Trophoblast cell (in vitro differentiated cells and primary cell): ENCODE measurements around the gene LRRC2. TPM values are rescaled to one million over a fixed set of nuclear protein-coding genes. Genes with fewer than 3 reads are reported as not detected.
A peak's percentile ranks its signal among the peaks of the same experiment; 100 is the strongest.

ENCODE experiments used
- DNase-seq, 2 donors: peaks; one replicate each; pipeline ENCODE4 v3.0.0-alpha.2; 2016
- H2AFZ ChIP-seq: 2 replicates; pipeline ENCODE4 v1.6.1; 2013; ENCODE audit warnings: low read length, moderate library complexity, mild to moderate bottlenecking; ENCODE audit not compliant: insufficient read depth, poor library complexity
- H2AK5ac ChIP-seq: 2 replicates; pipeline ENCODE4 v1.6.1; 2013; ENCODE audit warnings: mild to moderate bottlenecking, low read length
- H2BK120ac ChIP-seq: 2 replicates; pipeline ENCODE4 v1.6.1; 2013; ENCODE audit warnings: low read length, mild to moderate bottlenecking, moderate library complexity; ENCODE audit not compliant: insufficient read depth, poor library complexity
- H2BK12ac ChIP-seq: 2 replicates; pipeline ENCODE4 v1.6.1; 2013; ENCODE audit warnings: mild to moderate bottlenecking, low read length, moderate library complexity
- H2BK5ac ChIP-seq: 2 replicates; pipeline ENCODE4 v1.6.1; 2013; ENCODE audit warnings: low read length, low read depth, moderate library complexity, mild to moderate bottlenecking; ENCODE audit not compliant: poor library complexity
- H3K14ac ChIP-seq: 2 replicates; pipeline ENCODE4 v1.6.1; 2013; ENCODE audit warnings: mild to moderate bottlenecking, low read length
- H3K18ac ChIP-seq: 2 replicates; pipeline ENCODE4 v1.6.1; 2013; ENCODE audit warnings: mild to moderate bottlenecking, low read length
- H3K23ac ChIP-seq: 2 replicates; pipeline ENCODE4 v1.6.1; 2013; ENCODE audit warnings: low read length
- H3K27ac ChIP-seq: 2 replicates; pipeline ENCODE4 v1.5.1; 2013; ENCODE audit warnings: low read depth, mild to moderate bottlenecking, inconsistent platforms, low read length, moderate library complexity
- H3K27me3 ChIP-seq: 2 replicates; pipeline ENCODE4 v1.6.1; 2013; ENCODE audit warnings: inconsistent platforms, mild to moderate bottlenecking, low read length, moderate library complexity; ENCODE audit not compliant: insufficient read depth
- H3K36me3 ChIP-seq, 2 experiments: 1 replicate in 1 of 2; 2 replicates in 1 of 2; pipeline ENCODE4 v1.6.1; 2013; ENCODE audit warnings: low read length in 2 of 2, mild to moderate bottlenecking in 2 of 2, moderate library complexity in 1 of 2; ENCODE audit not compliant: insufficient read depth in 2 of 2, control insufficient read depth in 1 of 2
- H3K4ac ChIP-seq: 2 replicates; pipeline ENCODE4 v1.6.1; 2013; ENCODE audit warnings: low read depth, mild to moderate bottlenecking, low read length, moderate library complexity
- H3K4me1 ChIP-seq, 2 experiments: 1 replicate in 1 of 2; 2 replicates in 1 of 2; pipeline ENCODE4 v1.6.1; 2013; ENCODE audit warnings: low read length in 2 of 2, mild to moderate bottlenecking in 2 of 2, moderate library complexity in 1 of 2; ENCODE audit not compliant: insufficient read depth in 2 of 2, control insufficient read depth in 1 of 2
- H3K4me2 ChIP-seq: 2 replicates; pipeline ENCODE4 v1.6.1; 2013; ENCODE audit warnings: inconsistent platforms, mild to moderate bottlenecking, low read length, moderate library complexity
- H3K4me3 ChIP-seq: 2 replicates; pipeline ENCODE4 v1.5.1; 2013; ENCODE audit warnings: mild to moderate bottlenecking, low read depth, low read length, inconsistent platforms
- H3K79me1 ChIP-seq: one replicate; pipeline ENCODE4 v1.6.1; 2013; ENCODE audit warnings: low read length
- H3K79me2 ChIP-seq: 2 replicates; pipeline ENCODE4 v1.6.1; 2013; ENCODE audit warnings: low read length, mild to moderate bottlenecking; ENCODE audit not compliant: control insufficient read depth, insufficient read depth, poor library complexity
- H3K9ac ChIP-seq: 2 replicates; pipeline ENCODE4 v1.6.1; 2013; ENCODE audit warnings: mild to moderate bottlenecking, low read length
- H3K9me3 ChIP-seq: 2 replicates; pipeline ENCODE4 v1.6.1; 2013; ENCODE audit warnings: low read depth, mild to moderate bottlenecking, control low read depth, inconsistent platforms, low read length; ENCODE audit not compliant: insufficient read depth
- H4K12ac ChIP-seq: 2 replicates; pipeline ENCODE4 v1.6.1; 2013; ENCODE audit warnings: low read depth, mild to moderate bottlenecking, low read length, moderate library complexity
- H4K8ac ChIP-seq: 2 replicates; pipeline ENCODE4 v1.6.1; 2013; ENCODE audit warnings: low read depth, mild to moderate bottlenecking, low read length, moderate library complexity
- H4K91ac ChIP-seq: one replicate; pipeline ENCODE4 v1.6.1; 2013; ENCODE audit warnings: low read depth, mild to moderate bottlenecking, low read length, moderate library complexity
- WGBS: extraction: QIAGEN DNeasy Blood & Tissue Kit; methylation state at CpG from one replicate; pipeline ENCODE4 v1.1.7; 2013; ENCODE audit warnings: missing lambda C conversion rate; ENCODE audit not compliant: insufficient read length, insufficient coverage; ENCODE audit errors: extremely low coverage; 5-methylcytosine and 5-hydroxymethylcytosine counted together
- polyA plus RNA-seq: library from polyadenylated mRNA; stranded (reverse); fragments of 200-250 nt; gene quantifications from 2 replicates; pipeline ENCODE4 v1.2.3, GENCODE V29; 2013

The LRRC2 gene
- polyA plus RNA-seq = 0.07 and 0.11 TPM in 2 replicates

GRCh38 chr3:46566040-46566641 is at the start of gene LRRC2:
Gene LRRC2, minus strand, starts transcription at chr3:46566302. Its CDS starts 14,711 bp downstream, at chr3:46551591.
- H4K8ac ChIP-seq = peak within 1 kb of the TSS; percentile 36
- H3K14ac ChIP-seq = peak within 1 kb of the TSS; percentile 11
- peak within 1 kb of the TSS; percentile 65 for H3K4me3 ChIP-seq
- peaks cover 8 to 11% of the 10 kb centered on the region in 2 experiments for H3K4me1 ChIP-seq
- no peak within 1 kb of the TSS for H2BK12ac ChIP-seq
- peak in 1 of 2 donors; percentile 15 for DNase-seq
- H3K79me1 ChIP-seq = no peaks in the 10 kb centered on the region
- H4K12ac ChIP-seq = no peak within 1 kb of the TSS
- no peak within 1 kb of the TSS for H2AK5ac ChIP-seq
- no peak within 1 kb of the TSS for H2BK120ac ChIP-seq
- H4K91ac ChIP-seq = no peak within 1 kb of the TSS
- H3K9ac ChIP-seq = no peak within 1 kb of the TSS
- no CpG with 5 or more reads among the region's 39 CpGs for WGBS
- H3K79me2 ChIP-seq = no peaks in the 10 kb centered on the region
- H3K4ac ChIP-seq = no peak within 1 kb of the TSS
- H2BK5ac ChIP-seq = no peak within 1 kb of the TSS
- no peaks in the 10 kb centered on the region for H3K36me3 ChIP-seq
- H3K9me3 ChIP-seq = no peaks in the 10 kb centered on the region
- peak within 1 kb of the TSS; percentile 40 for H2AFZ ChIP-seq
- no peaks in the 10 kb centered on the region for H3K27me3 ChIP-seq
- H3K23ac ChIP-seq = no peak within 1 kb of the TSS
- H3K18ac ChIP-seq = no peak within 1 kb of the TSS
- H3K4me2 ChIP-seq = peak within 1 kb of the TSS; percentile 81
- H3K27ac ChIP-seq = no peak within 1 kb of the TSS

- Histone ChIP-seq H3K4me3 (no peak overlapping the region), H2AFZ (no peak overlapping the region), H3K4me1 (peaks cover 4% of the 10 kb centered on the region in 2 experiments), H3K27ac (no peak overlapping the region), H4K91ac (no peak overlapping the region), H3K79me1 (no peaks in the 10 kb centered on the region), H3K79me2 (no peaks in the 10 kb centered on the region), H3K18ac (no peak overlapping the region), H3K36me3 (no peaks in the 10 kb centered on the region), H3K9me3 (no peaks in the 10 kb centered on the region), H4K12ac (no peak overlapping the region), H3K4ac (no peak overlapping the region), H2AK5ac (no peak overlapping the region), H3K9ac (no peak overlapping the region), H2BK120ac (no peak overlapping the region), H4K8ac (no peak overlapping the region), H3K14ac (no peak overlapping the region), H3K27me3 (no peaks in the 10 kb centered on the region), H2BK12ac (no peak overlapping the region), H3K23ac (no peak overlapping the region), H3K4me2 (no peak overlapping the region), H2BK5ac (no peak overlapping the region)
- WGBS = no CpG with 5 or more reads among the region's 9 CpGs
- no peak for DNase-seq
Measured at GRCh38 chr3:46615050-46615775, 49.1 kb upstream of the LRRC2 start.

- Histone ChIP-seq H2BK120ac (no peak overlapping the region), H3K9ac (no peak overlapping the region), H3K36me3 (no peaks in the 10 kb centered on the region), H3K9me3 (no peaks in the 10 kb centered on the region), H4K12ac (no peak overlapping the region), H2BK12ac (no peak overlapping the region), H3K4me1 (peaks cover 0 to under 1% of the 10 kb centered on the region in 2 experiments), H3K79me1 (no peaks in the 10 kb centered on the region), H3K14ac (no peak overlapping the region), H3K4me3 (no peak overlapping the region), H2AK5ac (no peak overlapping the region), H3K27ac (no peak overlapping the region), H4K8ac (no peak overlapping the region), H3K27me3 (no peaks in the 10 kb centered on the region), H3K18ac (no peak overlapping the region), H2BK5ac (no peak overlapping the region), H4K91ac (no peak overlapping the region), H3K4ac (no peak overlapping the region), H3K4me2 (no peak overlapping the region), H3K23ac (no peak overlapping the region), H2AFZ (no peak overlapping the region), H3K79me2 (no peaks in the 10 kb centered on the region)
- WGBS = no CpG with 5 or more reads among the region's 4 CpGs
- no peak for DNase-seq
Measured at GRCh38 chr3:46614431-46614830, 48.3 kb upstream of the LRRC2 start.

- Histone ChIP-seq H3K23ac (no peak overlapping the region), H3K9me3 (no peaks in the 10 kb centered on the region), H2BK120ac (no peak overlapping the region), H3K79me2 (no peaks in the 10 kb centered on the region), H3K4me1 (no peaks in the 10 kb centered on the region), H3K14ac (no peak overlapping the region), H4K12ac (no peak overlapping the region), H2BK5ac (no peak overlapping the region), H4K91ac (no peak overlapping the region), H3K27me3 (no peaks in the 10 kb centered on the region), H3K4me2 (no peak overlapping the region), H3K79me1 (no peaks in the 10 kb centered on the region), H4K8ac (no peak overlapping the region), H3K36me3 (no peaks in the 10 kb centered on the region), H2BK12ac (no peak overlapping the region), H2AFZ (no peak overlapping the region), H3K27ac (no peak overlapping the region), H2AK5ac (no peak overlapping the region), H3K4me3 (no peak overlapping the region), H3K18ac (no peak overlapping the region), H3K4ac (no peak overlapping the region), H3K9ac (no peak overlapping the region)
- DNase-seq = no peak
- no CpG with 5 or more reads among the region's 10 CpGs for WGBS
Measured at GRCh38 chr3:46613313-46614005, 47.4 kb upstream of the LRRC2 start.
